Fibroblast of upper back skin (primary cell): ENCODE measurements around the gene CABCOCO1.

Experiments used
- DNase-seq: peaks from one replicate; pipeline ENCODE4 v3.0.0-alpha.2; 2013

CABCOCO1 gene

GRCh38 chr10:61787170-61787569 is 124.4 kb downstream of the CABCOCO1 start:
- no peak for DNase-seq

DNA sequence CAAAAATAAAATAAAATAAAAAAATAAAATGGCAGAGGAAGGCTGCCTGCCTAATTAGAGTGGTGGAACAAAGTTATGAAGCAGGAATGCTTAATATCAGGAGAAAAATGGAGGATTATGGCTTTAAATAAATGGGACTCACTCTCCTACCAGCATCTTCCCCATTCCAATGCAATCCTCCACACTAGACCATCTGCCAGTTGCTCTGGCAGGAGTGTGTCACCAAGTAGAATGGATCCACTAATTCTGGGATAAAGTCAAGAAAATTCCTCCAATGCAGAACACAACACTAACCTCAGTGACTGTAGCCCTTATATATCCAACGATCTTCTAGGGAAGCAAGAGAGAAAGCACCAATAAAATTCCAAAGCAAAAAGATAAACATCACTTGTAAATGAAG is 126.3 kb downstream of the CABCOCO1 start:
- no peak for DNase-seq

GRCh38 chr10:61791216-61791615 is 128.5 kb downstream of the CABCOCO1 start:
- peak; percentile 53 for DNase-seq

- no peak for DNase-seq
Observed at GRCh38 chr10:61792097-61792716, 129.5 kb downstream of the CABCOCO1 start.

DNA sequence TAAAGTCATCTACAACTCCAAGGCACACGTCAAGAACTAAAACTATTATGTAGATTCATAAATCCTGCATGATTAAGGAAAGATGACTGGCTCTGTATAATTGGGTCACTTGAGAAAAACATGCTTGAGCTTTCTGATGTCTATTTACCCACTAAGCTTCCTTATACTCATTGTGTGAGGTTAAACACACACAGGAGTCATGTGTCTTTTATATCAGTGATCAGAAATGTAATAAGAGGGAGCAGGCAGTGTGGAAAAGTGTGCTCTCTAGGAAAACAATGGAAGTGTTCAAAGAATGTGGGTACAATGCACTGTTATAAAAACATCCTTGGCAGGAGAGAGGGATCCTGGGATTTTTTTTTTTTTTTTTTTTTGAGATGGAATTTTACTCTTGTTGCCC is 130.2 kb downstream of the CABCOCO1 start:
- no peak for DNase-seq

- DNase-seq: peak; percentile 57
Observed at GRCh38 chr10:61793760-61794703, 131.3 kb downstream of the CABCOCO1 start.

DNA sequence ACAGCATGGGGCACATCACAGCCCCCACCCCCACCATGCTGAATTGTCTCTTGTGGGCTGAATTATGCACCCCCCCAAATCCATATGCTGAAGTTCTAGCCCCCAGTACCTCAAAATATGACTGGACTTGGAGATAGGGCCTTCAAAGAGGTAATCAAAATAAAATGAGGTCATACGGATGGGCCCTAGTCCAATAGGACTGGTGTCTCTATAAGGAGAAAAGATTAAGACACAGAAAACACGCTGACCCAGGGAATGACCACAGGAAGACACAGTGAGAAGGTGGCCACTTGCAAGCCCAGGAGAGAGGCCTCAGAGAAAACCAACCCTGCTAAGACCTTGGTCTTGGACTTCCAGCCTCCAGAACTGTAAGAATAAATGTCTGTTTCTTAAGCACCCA is 132.4 kb downstream of the CABCOCO1 start:
- no peak for DNase-seq

DNA sequence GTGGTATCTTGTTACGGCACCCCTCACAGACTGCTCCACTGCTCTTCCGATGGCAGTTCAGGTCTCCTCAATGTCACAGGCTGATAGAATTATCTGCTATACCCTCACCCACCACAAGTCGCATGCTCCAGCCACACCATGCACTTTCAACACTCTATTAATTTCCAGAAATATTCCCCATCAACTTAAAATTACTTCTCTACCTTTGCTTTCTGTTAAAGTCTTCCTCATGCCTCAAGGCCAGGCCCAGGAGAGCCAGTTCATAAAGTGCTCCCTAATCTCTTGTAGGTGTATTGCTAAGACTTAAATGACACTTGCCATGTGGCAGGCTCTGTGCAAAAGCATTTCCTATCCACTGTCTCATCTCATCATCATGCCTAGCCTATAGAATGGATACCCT is 132.8 kb downstream of the CABCOCO1 start:
- no peak for DNase-seq

DNA sequence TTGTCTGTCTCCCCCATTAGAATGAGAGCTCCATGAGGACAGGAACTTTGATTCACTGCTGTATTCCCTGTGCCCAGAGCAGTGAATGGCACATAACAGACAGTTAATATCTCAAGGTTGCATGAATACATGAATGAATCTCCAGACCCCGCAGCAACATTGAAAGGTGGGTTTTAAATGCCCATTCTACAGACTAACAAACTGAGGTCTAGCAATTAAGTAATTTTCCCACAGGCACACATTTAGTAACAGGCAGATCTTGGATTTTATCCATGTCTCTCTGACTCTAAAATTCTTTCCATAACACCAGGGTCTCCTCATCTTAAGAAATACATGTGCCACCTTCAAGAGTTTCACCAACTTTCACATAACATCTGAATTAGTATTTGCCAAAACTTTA is 134.1 kb downstream of the CABCOCO1 start:
- DNase-seq: no peak

DNA sequence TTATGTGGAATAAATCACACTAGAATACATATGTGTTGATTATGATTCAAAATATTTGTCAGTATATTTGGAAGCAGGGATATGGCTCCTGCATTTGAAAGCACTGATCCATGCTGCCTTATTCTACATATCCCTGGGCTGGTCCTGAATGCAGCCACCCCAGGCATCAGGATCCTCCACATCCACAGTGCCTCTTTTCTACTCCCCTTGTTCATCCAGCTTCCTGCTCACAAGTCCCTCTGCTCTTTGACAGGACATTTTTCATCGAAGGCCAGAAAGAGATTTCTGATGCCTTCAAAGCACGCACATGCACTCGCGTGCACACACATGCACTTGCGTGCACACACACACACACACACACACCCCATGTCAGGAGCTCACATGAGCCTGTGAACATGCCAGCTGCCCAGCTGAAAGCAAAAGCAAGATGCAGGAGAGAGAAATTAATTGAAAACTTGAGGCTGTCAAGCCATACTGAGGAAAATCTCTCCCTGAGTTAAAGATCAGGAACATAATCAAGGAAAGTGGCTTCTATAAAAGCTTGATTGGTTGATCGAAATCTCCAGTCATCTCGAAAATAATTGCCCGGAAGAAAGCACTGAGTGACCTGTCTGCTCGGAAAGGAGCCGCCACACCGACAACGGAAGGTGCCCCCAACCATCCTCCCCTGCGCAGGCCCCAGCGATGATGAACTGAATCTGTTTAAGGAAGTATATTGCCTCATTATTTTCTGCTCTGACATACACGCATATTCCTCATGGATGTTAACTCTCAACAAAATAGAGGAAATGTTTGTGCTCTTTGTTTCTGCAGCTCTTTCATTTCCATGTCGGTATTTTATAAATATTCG is 134.8 kb downstream of the CABCOCO1 start:
- no peak for DNase-seq

GRCh38 chr10:61798713-61799112 is 136.0 kb downstream of the CABCOCO1 start:
- DNase-seq: no peak

- DNase-seq: no peak
Observed at GRCh38 chr10:61801484-61801883, 138.8 kb downstream of the CABCOCO1 start.

DNA sequence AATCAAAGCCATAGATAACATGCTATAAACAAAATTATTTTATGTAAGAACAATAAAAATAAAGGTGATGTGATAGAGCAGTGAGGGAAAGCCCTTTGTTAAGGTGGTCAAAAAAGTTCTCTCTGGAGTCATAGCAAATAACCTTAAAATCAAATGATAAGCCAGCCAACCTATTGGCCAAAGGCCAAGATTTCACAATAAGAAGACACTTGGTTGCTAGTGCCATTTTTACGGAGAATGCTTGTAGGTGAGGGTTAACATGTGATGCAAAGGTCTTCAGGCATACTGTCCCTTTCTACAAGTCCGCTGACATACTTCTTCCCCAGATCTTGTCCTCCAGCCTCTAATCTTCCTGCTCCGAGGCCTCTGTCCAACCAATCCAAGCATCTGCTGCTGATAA is 140.5 kb downstream of the CABCOCO1 start:
- no peak for DNase-seq

GRCh38 chr10:61804414-61804813 is 141.7 kb downstream of the CABCOCO1 start:
- DNase-seq: peak; percentile 43

GRCh38 chr10:61805091-61805490 is 142.4 kb downstream of the CABCOCO1 start:
- DNase-seq: no peak

DNA sequence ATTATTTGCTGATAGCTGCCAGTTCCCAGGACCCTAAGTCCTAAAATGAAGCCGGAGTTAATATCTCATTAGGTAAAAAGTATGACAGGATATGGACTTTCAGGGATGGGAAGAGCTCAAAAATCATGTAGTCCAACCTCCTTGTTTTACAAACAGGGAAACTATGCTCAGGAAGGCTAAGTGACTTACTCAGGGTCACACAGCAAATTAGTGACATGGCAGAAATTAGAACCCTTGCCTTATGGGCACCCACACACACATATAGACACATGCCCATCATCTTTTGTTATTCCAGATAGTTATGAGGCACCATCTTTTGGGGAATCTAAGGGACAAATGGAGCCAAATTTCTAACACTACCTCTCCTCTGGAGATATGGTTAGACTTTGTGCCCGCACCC is 147.5 kb downstream of the CABCOCO1 start:
- DNase-seq: no peak

- no peak for DNase-seq
Observed at GRCh38 chr10:61812052-61812721, 149.5 kb downstream of the CABCOCO1 start.

GRCh38 chr10:61812920-61813319 is 150.2 kb downstream of the CABCOCO1 start:
- no peak for DNase-seq

- DNase-seq: no peak
Observed at GRCh38 chr10:61814160-61814559, 151.4 kb downstream of the CABCOCO1 start.

GRCh38 chr10:61815496-61815895 is 152.8 kb downstream of the CABCOCO1 start:
- no peak for DNase-seq
